Fibroblast of villous mesenchyme (primary cell): ENCODE results near the gene REXO1. TPM values are rescaled to one million over a fixed set of nuclear protein-coding genes. Genes with fewer than 3 reads are reported as not detected.

Source experiments
- DNase-seq: peaks from one replicate; pipeline ENCODE4 v3.0.0-alpha.2; 2010; ENCODE audit warnings: low read depth
- H3K4me3 ChIP-seq: 2 replicates; pipeline ENCODE4 v1.5.1; 2011; ENCODE audit warnings: low read depth, mild to moderate bottlenecking, low read length
- CTCF ChIP-seq: IDR thresholded peaks from 2 replicates; pipeline ENCODE4 v1.5.1; 2012; ENCODE audit warnings: low read depth, mild to moderate bottlenecking, low read length; ENCODE audit not compliant: insufficient read depth
- total RNA-seq: library from RNA; depleted of rRNA; stranded (reverse); fragments of >200 nt; gene quantifications from 2 replicates; pipeline ENCODE4 v1.2.3, GENCODE V29; 2012

REXO1 gene
- total RNA-seq, 1 donor, result 11.2 TPM

- peak overlapping the region; percentile 69 for H3K4me3 ChIP-seq
- TF ChIP-seq CTCF, result no peak
- no peak for DNase-seq
These were observed 34.8 kb downstream of the REXO1 start for GRCh38 chr19:1813192-1814182.

DNA sequence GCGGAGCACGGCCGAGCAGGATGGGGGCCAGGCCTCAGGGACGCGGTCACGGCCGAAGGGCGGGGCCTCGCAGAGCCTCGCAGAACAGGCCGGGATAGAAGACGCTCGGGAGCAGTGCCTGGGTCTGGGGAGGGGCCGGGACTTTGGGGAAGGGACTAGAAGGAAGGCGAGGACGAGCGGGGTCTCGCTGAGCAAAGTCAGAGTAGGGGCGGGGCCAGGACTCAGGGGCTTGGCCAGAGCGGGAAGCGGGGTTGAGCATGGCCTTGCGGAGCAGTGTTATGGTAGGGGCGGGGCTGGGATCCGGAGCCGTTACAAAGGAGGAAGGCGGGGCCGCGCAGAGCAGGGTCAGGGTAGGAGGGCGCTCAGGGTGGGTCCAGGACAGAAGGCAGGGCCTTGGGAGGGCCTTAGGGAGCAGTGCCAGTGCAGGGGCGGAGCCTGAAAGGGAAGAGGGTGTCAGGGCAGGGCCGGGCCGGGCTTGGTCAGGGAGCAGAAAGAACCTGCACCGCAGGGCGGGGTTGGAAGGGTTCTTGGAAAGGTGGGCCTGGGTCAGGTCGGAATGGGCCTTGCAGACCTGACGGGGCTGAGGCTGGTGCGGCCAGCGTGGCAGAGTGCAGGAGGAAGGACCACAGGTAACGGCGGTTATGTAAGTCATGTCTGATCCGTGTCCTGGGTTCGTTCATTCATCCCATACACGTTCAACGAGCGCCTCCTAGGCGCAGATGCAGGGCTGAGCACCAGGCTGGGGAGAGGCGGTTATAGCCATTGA lies 35.7 kb downstream of the REXO1 start:
- TF ChIP-seq CTCF, result peak; percentile 55

GRCh38 chr19:1811942-1812425 lies 36.3 kb downstream of the REXO1 start, which contains the start of gene ATP8B3:
TSS of gene ATP8B3 (minus strand) at chr19:1812276. CDS start at chr19:1811736, 540 bp downstream.
- TF ChIP-seq CTCF, result peak; percentile 9
- peak within 1 kb of the TSS; percentile 69 for H3K4me3 ChIP-seq
- no peak for DNase-seq

More for the DNA sequence above, 35.7 kb downstream of the REXO1 start:
- peak overlapping the region; percentile 69 for H3K4me3 ChIP-seq
- DNase-seq, result peak; percentile 96

GRCh38 chr19:1811472-1811894 lies 36.8 kb downstream of the REXO1 start:
- peak overlapping the region; percentile 69 for H3K4me3 ChIP-seq
- DNase-seq, result peak; percentile 19
- no peak for TF ChIP-seq CTCF

DNA sequence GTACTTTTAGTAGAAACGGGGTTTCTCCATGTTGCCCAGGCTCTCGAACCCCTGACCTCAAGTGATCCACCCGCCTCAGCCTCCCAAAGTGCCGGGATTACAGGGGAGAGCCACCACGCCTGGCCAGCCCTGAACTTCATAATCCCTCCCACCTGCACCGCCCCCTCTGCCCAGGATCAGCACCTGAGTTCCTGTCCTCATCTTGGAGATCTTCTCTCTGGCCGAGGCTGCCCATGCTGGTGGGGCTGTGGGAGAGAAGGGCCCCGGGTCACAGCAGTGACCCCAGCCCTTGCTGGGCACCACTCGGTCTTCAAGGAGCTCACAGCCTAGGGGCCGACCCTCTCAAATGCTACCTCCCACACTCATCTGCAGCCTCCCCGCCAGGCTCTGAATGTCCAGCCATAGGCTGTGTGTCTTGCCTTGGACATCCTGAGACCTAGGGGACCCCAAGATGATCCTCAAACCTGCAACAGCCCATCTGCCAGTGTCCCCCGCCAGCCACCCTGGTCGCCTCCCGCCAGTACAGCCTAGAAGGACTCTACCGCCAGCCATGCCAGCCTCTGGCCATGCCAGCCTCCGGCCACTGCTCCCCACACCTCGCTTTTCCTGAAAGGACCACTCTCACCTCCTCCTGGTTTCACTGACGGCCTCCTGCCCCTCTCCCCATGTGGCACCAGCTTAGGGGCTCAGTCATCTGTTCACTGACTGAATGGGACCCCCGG lies 37.7 kb downstream of the REXO1 start:
- no peak for TF ChIP-seq CTCF
- no peak for DNase-seq
- no peak overlapping the region for H3K4me3 ChIP-seq

DNA sequence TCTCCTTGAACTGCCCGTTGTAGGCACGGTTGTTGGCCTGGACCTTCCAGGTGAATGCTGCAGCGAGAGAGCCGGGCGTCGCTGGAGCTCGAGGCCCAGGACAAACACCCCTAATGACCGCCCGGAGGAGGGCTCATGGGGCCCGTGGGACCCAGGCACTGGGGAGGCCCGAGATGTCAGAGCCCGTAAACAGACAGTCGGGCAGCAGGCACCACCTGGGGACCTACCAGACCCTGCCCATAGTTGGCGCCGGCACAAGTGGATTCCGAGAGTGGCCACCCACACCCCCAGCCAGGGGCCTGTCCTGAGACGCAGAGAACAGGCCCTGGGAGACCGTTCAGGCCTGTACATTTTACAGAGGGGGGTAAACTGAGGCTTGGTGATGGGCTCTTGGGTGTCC lies 38.6 kb downstream of the REXO1 start:
- DNase-seq, result no peak
- no peak overlapping the region for H3K4me3 ChIP-seq
- no peak for TF ChIP-seq CTCF
